VCaP (cell line): ENCODE data around the gene GRAMD1A.

Experiments used
- H3K27ac ChIP-seq: fragments of 450-650 bp; 2 replicates; pipeline ENCODE4 v1.5.1; 2017
- CTCF ChIP-seq: fragments of 450-650 bp; conservative IDR thresholded peaks from 2 replicates; pipeline ENCODE4 v1.5.1; 2017; ENCODE audit warnings: mild to moderate bottlenecking, moderate library complexity

Gene GRAMD1A

DNA sequence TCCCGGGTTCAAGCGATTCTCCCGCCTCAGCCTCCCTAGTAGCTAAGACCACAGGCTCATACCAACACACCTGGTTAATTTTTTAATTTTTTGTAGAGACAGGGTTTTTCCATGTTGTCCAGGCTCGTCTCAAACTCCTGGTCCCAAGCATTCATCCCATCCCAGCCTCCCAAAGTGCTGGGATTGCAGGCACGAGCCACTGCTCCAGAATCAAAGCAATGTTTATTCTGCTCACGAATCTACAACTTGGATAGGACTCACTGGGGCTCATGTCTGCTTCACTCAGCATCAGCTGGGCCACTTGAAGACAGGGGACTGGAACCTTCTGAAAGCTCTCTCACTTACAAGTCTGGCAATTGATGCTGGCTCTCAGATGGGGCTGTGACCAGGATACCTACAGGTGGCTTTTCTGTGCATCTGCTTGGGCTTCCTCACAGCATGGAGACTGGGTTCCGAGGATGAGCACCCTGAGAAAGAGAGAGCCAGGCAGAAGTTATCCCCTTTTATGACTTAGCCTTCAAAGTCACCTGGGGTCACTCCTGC, 27.9 kb upstream of the GRAMD1A start:
- no peak for TF ChIP-seq CTCF
- H3K27ac ChIP-seq = no peak overlapping the region

DNA sequence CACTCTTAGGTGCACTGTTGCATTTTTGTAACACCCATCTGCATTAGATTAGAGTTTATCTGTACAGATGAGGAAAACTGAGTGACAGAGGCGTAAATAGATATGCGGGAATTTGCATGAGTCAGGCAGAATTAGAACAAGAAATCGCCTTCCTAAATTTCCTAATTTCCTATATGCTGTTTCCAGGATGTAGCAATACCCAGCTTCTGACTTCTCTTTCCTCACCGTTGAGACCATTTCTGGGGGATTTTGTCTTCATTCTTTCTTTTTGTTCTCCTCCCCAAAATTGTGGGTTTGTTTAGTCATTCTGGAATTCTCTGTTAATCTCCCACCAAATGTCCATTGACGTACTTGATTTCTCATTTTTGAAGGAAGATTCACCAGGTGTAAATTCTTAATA, 25.5 kb upstream of the GRAMD1A start:
- no peak overlapping the region for H3K27ac ChIP-seq

GRCh38 chr19:34975056-34975455, 25.1 kb upstream of the GRAMD1A start:
- no peak for TF ChIP-seq CTCF
- no peak overlapping the region for H3K27ac ChIP-seq

More for the DNA sequence above, 25.5 kb upstream of the GRAMD1A start:
- TF ChIP-seq CTCF = no peak

DNA sequence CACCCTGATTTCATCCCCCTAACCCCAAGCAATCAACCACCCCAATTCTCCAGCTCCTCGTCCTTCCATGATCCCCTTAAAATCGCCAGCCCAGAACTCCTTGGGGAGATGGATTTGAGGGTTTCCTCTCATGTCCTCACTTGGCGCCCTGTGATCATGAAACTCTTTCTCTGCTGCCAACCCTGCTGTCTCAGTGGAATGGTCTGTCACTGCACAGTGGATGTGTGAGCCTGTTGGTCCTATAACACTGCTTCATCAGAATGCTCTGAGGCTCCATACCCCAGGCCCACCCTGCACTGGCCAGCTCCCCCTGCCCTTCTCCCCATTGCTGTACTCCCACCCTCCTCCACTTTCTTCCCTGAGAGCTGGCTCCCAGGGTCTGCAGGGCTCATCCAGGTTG, 23.5 kb upstream of the GRAMD1A start:
- TF ChIP-seq CTCF = no peak
- H3K27ac ChIP-seq = no peak overlapping the region

GRCh38 chr19:34979819-34980640, 20.1 kb upstream of the GRAMD1A start:
- no peak overlapping the region for H3K27ac ChIP-seq
- TF ChIP-seq CTCF = no peak

GRCh38 chr19:34982275-34982674, 17.8 kb upstream of the GRAMD1A start:
- H3K27ac ChIP-seq = no peak overlapping the region
- no peak for TF ChIP-seq CTCF

GRCh38 chr19:34983786-34984185, 16.3 kb upstream of the GRAMD1A start:
- no peak for TF ChIP-seq CTCF
- H3K27ac ChIP-seq = no peak overlapping the region
